T-helper 1 cell treated with Interleukin-12 subunit alpha and Interleukin-12 subunit beta and Interleukin-4 antibody, amounts not matched to agents 30 ng/mL and 1 ng/mL, for 36 hours (primary cell): ENCODE measurements around the gene FGFR3. TPM values are rescaled to one million over a fixed set of nuclear protein-coding genes. Genes with fewer than 3 reads are reported as not detected.

Source experiments
- intact Hi-C: fragments of 100-400 bp; cut with micrococcal nuclease; formaldehyde crosslinking; loops from one replicate; pipeline ENCODE4 v1.15.1; 2024
- total RNA-seq: library from RNA; stranded (reverse); gene quantifications from 2 replicates; pipeline ENCODE4 v1.2.3, GENCODE V29; 2022

The FGFR3 gene
- total RNA-seq, 1 donor from 2014 or later: 0.39 TPM

- intact Hi-C loops: loop anchor here (5.0 kb wide), 2 partner anchors 83 to 98 kb away; no protein-coding TSS in a partner anchor
Observed at GRCh38 chr4:1814453-1814852, 21.4 kb downstream of the FGFR3 start.

GRCh38 chr4:1815096-1815996, 22.3 kb downstream of the FGFR3 start:
- intact Hi-C loops: no loop called here

DNA sequence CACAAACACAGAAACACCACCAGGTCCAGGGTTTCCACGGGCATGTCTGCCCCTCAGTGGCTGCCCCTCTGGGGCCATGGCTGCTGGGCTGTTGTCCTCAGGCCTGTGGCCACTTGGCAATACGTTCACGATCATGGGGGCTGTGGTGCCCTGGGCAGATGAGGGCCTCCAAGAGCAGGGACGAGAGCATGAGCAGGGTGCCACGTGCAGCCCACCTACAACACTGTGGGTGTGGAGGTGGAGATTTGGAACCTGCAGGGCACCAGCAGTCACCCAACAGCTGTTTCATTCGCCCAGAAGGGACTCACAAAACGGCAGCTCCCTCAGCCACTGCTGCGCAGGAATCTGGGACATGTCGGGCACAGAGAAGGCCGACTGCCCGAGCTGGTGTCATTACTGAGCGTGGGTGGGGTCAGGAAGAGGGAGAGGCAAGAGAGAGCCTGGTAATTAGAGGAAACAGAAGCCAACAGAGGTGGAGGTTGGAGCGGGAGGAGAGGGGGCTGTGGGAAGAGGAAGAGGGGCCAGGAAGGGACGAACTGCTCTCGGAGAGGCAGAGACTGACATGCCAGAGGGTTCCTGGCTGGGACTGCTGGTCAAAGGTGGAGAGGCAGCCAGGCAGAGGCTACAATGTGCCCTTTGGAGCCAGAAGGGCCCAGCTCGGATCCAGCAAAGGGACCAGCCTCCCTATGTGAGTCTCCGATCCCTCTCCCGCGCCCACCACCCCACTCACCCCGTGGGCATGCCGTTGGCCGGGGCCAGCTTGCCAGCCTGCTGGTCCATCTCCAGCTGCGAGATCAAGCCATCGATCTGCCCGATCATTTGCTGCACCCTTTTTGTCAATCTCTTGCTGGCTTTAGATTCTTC, 23.1 kb downstream of the FGFR3 start:
- intact Hi-C loops: no loop called here

DNA sequence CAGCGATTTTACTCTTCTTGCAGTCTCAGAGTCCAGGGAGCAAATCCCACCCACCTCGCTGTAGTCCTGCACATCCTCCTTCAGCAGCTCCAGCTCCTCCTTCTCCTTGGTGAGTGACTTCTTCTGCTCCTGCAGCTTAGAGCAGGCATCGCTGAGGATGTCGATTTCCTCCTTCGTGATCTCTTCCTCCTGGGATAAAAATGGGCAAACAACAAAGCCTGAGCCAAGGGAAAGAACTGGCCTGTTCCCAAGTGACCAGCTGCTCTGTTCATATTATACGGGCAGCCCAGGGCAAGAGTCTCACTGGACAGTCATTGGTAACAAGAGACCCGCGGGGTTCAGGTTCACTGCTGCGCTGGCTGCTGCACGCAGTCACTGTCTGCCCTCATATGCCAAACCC, 26.2 kb downstream of the FGFR3 start:
- intact Hi-C loops: no loop called here

DNA sequence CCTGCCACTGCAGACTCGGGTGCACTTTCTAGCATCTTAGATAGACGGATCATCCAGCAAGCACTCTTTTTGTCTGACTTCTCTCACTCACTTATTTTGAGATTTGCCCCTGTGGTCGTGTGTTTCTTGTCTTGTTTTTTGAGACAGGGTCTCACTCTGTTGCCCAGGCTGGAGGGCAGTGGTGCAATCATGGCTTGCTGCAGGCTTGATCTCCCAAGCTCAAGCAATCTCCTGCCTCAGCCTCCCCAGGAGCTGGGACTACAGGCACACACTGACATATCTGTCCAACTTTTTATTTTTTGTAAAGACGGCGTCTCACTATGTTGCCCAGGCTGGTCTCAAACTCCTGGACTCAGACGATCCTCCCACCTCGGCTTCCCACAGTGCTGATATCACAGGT, 26.7 kb downstream of the FGFR3 start:
- intact Hi-C loops: no loop called here

DNA sequence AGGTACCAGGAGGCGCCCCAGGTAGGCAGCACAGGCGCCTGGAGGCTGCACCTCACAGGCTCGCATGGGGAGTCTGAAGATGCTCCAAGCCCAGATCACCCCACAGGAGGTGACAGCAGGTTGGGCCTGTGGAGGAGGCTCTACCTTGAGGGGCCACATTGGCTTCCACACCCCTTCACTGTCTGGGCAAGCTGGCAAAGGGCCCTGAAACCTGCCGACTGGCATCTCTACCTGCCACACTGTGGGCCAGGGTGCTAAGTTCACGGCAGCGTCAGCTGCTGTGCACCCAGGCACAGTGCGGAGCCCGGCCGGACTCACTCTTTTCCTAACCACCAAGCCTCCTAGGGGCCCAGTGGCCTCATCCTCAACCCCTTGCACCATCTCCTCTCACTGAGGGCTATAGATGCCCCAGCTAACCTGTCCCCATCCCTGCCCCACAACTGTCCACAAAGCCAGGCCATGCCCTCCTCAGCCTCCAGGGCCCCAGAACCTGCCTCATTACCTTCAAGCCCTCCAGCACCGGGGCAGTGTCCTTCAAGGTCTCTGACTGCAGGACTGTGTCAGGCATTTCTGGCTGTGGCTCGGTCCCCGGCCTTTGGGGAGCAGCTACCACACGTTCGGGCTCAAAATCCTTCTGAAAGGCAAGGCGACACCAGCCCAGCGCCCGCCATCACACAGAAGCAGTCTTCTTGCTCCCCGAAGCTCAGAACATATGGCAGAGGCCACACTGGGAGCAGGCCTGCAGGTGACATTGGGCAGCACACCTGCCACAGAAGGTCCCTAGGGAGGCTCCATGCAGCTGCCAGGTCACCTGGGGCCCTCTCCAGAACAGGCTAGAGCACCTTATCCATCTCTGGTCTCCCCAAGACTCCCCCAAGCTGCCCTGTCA, 28.8 kb downstream of the FGFR3 start:
- intact Hi-C loops: no loop called here

DNA sequence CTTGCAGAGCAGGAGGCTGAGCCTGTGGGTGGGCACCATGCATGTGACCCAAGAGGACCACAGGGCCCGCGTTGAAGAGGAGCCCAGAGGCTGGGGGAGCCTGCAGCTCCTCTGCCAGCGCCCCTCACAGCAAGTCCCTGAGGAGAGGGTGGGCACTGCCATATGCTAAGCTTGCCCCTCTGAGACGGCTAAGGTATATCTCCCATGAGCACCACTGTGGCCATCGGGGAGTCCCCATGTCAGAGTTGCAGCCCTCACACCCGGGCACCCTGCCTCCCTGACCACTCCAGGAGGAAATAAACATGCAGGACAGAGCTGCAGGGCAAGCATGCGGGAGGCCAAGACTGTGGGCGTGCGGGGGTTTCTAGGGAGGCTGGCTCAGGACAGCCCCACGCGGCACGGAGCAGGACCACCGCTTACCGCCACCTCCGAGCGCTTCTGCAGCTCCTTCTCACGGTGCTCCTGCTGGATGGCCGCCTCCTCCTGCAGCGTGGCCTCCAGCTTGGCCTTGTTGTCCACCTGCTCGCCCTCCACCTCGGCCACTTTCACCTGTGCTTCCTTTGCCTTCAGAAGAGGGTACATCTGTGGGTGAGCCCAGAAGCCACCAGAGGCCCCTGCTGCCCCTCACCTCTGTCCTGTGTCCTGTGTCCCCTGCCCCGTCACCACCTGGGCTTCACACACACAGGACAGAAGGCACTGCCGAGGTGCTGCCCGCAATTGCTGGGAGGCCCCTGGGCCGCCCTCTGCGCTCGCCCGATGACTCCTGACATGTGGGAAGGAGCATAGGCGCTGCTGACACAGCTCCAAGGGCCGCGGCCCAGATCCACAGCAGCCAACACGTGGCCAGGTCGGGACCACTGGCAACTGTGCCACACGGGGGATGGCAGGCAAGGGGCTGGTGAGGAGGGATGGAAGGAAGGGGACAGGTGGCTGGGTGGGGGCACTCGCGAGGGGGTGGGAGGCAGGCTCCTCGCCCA, 29.8 kb downstream of the FGFR3 start:
- intact Hi-C loops: no loop called here

DNA sequence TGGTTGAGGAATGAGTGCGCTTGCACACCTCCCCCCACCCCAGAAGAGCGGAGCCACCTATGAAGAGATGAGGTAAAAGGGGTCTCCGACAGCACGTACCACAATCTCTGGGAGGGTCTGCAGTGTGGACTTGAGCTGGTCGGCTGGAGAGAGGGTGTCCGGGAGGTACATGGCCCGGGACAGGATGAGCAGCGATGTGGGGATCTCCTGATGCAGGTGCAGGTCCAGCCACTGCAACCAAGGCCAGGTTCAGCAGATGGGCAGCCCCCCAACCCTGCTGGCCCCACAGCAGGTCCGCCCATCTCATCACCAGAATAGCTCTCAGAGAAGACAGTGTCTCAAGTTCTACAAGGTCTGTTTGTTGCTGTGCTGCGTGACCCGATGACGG, 30.4 kb downstream of the FGFR3 start:
- intact Hi-C loops: no loop called here

- intact Hi-C loops: no loop called here
Observed at GRCh38 chr4:1824746-1825145, 31.7 kb downstream of the FGFR3 start.

GRCh38 chr4:1825326-1825725, 32.2 kb downstream of the FGFR3 start:
- intact Hi-C loops: no loop called here

- intact Hi-C loops: no loop called here
Observed at GRCh38 chr4:1826531-1827350, 33.6 kb downstream of the FGFR3 start.

DNA sequence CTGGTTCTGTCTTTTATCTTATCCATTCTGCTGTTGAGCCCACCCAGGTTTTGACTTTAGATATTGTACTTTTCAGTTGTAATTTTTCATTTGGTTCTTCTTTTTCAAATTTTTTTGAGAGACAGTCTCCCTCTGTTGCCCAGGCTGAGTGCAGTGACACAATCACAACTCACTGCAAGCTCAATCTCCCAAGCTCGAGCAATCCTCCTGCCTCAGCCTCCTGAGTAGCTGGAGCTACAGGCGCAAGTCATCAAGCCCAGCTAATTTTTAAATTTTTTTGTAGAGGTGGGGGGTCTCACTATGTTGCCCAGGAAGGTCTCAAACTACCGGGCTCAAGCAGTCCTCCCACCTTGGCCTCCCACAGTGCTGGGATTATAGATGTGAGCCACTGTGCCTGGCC, 37.1 kb downstream of the FGFR3 start:
- intact Hi-C loops: no loop called here

DNA sequence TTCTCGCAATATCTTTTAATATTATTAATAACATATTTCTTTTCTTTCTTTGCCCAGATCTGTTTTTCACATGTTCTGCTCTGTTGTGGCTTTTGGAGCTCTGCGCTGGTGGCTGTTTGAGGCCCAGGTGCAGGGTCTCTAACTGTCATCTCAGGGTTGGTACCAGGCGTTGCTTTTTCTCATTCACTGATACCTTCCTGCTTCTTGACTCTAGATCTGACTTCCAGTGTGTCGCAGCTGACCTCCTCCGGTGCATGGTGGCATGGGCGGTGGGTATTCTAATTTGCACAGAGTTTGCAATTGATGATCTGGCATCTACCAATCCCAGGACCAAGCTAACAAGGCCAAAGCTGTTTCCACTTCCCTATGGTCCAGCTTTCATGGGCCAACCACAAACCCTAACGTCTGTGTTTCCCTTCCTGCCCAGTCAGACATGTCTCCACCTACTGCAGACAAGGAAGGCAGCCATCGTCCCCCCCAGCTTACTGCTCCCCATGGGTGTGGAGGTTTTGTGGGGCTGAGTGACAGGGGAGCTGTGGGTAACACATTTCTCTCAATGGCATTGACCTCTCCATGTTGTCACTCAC, 37.6 kb downstream of the FGFR3 start:
- intact Hi-C loops: no loop called here

DNA sequence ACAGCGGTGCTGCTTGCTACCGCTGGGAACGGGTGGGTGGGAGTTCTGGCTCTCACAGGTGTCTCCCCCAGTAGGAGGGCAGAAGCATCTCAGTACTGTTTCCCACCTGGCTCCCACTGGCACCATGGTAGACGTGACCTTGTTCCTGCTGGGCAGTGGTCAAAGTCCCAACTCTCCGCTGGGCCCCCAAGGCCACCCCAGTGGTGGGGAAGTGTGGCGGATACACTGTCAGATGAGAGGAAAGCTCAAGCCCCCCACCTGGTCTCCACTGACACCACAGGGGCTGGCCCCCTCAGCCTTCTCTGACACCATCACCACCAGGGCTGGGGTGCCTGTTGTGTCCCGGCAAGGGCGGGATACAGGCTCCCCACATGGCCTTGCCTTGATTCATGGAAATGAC, 38.2 kb downstream of the FGFR3 start:
- intact Hi-C loops: no loop called here

GRCh38 chr4:1832690-1833089, 39.6 kb downstream of the FGFR3 start:
- intact Hi-C loops: no loop called here

DNA sequence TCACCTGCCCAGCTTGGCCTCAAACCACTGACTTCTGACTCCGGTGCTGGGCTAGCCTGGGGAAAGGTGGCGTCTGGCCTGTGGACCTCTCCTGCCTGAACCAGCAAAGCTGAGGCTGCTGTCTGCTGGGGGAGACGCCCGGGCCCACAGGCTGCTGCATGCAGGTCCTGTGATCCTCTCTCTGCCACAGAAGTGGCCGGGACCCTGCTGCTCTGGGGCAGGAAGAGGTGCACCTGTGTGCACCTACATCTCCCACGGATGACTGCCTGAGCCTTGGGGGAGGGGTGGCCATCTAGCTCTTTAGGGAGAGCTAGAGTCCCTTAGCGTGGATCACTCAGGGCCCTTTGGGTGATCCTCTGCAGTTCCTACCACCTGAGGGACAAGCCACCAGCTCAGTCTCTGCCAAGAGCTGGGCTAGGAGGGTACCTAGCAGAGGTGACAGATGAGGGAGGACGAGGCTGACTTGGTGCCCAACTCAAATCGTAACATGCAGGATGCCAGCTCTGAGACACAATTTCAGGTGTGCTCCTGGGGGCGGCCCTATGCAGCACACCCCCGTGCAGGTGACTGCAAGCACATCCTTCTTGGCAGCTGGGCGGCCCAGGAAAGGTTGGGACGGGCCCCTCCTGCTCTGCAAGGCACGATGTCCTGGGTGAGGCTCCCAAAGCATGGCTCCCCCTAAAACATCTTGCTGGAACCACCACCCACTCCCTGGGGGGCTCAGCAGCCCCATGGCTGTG, 40.4 kb downstream of the FGFR3 start:
- intact Hi-C loops: no loop called here

GRCh38 chr4:1834047-1834775, 41.1 kb downstream of the FGFR3 start:
- intact Hi-C loops: no loop called here
